HepG2 (cell line): Measurements from ENCODE around the gene RNASE8. TPM values are rescaled to one million over a fixed set of nuclear protein-coding genes. Genes with fewer than 3 reads are reported as not detected.

ENCODE experiments used
- ATAC-seq: fragments of 200-7000 bp; cut with Tn5 transposase; 3 replicates; pipeline ENCODE4 v1.9.1; 2020; ENCODE audit warnings: mild to moderate bottlenecking, moderate library complexity
- BruUV-seq: library from RNA; stranded (reverse); fragments of 400-500 nt; replicated peaks from 2 replicates; lab custom pipeline; 2021; lab: Mats Ljungman, UMichigan
- CTCF ChIA-PET: fragments of 300-600 bp; formaldehyde crosslinking; extraction: SDS; loops from one replicate; lab custom pipeline; 2021; ENCODE audit warnings: low total read pairs, inconsistent platforms, low intra/inter-chr PET ratio; lab: Yijun Ruan, JAX
- POLR2A ChIA-PET: fragments of 350-600 bp; sonication (Branson Sonifier 250); formaldehyde crosslinking; loops from one replicate; lab custom pipeline; 2020; ENCODE audit warnings: antibody characterized with exemption, inconsistent platforms; lab: Yijun Ruan, JAX
- DNase-seq: peaks from one replicate; pipeline ENCODE4 v3.0.0-alpha.2; 2015; ENCODE audit warnings: low spot score
- FAIRE-seq: peaks from 3 replicates; lab custom pipeline; 2011; peaks lifted over from hg19 to GRCh38; lab: Jason Lieb, UNC
- H2AFZ ChIP-seq: one replicate; pipeline ENCODE4 v1.6.1; 2011; ENCODE audit warnings: low read length, inconsistent platforms
- H3K27ac ChIP-seq: fragments of 300-600 bp; 3 replicates; pipeline ENCODE4 v1.8.0; 2011; ENCODE audit warnings: mixed run types, mild to moderate bottlenecking, mixed read lengths, low read length, inconsistent platforms; ENCODE audit not compliant: insufficient read depth; ENCODE audit errors: extremely low read length
- H3K27me3 ChIP-seq, 2 experiments: fragments of 200-600 bp in 1 of 2; 2 replicates in 1 of 2; 3 replicates in 1 of 2; pipeline versions ENCODE4 v1.6.0 to v1.8.0; 2011; ENCODE audit warnings: low read length in 2 of 2, mild to moderate bottlenecking in 2 of 2, moderate library complexity in 2 of 2, inconsistent platforms in 1 of 2; ENCODE audit not compliant: insufficient read depth in 2 of 2, control insufficient read depth in 1 of 2
- H3K36me3 ChIP-seq, 2 experiments: fragments of 200-600 bp in 1 of 2; replicated peaks in 1 of 2; 2 replicates in 1 of 2; 3 replicates in 1 of 2; pipeline versions ENCODE4 v1.5.1 to v1.8.0; 2011; ENCODE audit warnings: low read length in 2 of 2, inconsistent platforms in 1 of 2; ENCODE audit not compliant: insufficient read depth in 2 of 2, control insufficient read depth in 1 of 2
- H3K4me1 ChIP-seq: 2 replicates; pipeline ENCODE4 v1.5.1; 2012; ENCODE audit warnings: low read length, inconsistent platforms; ENCODE audit not compliant: insufficient read depth
- H3K4me2 ChIP-seq: 2 replicates; pipeline ENCODE4 v1.6.0; 2011; ENCODE audit warnings: low read depth, low read length, inconsistent platforms
- H3K4me3 ChIP-seq, 3 experiments: fragments of 200-600 bp in 1 of 3; sonication (generic), shearing (Covaris generic) in 1 of 3; replicated peaks in 1 of 3; 2 replicates each; pipeline ENCODE4 v1.5.1; 2011 to 2016; ENCODE audit warnings: low read length in 3 of 3, inconsistent platforms in 2 of 3, low read depth in 2 of 3, mild to moderate bottlenecking in 2 of 3, control low read depth in 1 of 3, mixed read lengths in 1 of 3; ENCODE audit not compliant: insufficient read depth in 1 of 3
- H3K79me2 ChIP-seq: one replicate; pipeline ENCODE4 v1.6.1; 2011; ENCODE audit warnings: low read length, inconsistent platforms; ENCODE audit not compliant: insufficient read depth
- H3K9ac ChIP-seq: 2 replicates; pipeline ENCODE4 v1.6.0; 2011; ENCODE audit warnings: mild to moderate bottlenecking, low read depth, low read length, inconsistent platforms; ENCODE audit not compliant: insufficient read depth
- H3K9me3 ChIP-seq: 2 replicates; pipeline ENCODE4 v1.5.1; 2012; ENCODE audit warnings: mild to moderate bottlenecking, low read length
- H4K20me1 ChIP-seq: 2 replicates; pipeline ENCODE4 v1.6.0; 2011; ENCODE audit warnings: inconsistent platforms, mild to moderate bottlenecking, low read length, moderate library complexity; ENCODE audit not compliant: insufficient read depth
- CBX5 ChIP-seq: sonication (generic); formaldehyde crosslinking; IDR thresholded peaks from 2 replicates; pipeline ENCODE4 v1.4.0; 2020; ENCODE audit warnings: missing genetic modification reagents, borderline replicate concordance
- ELF1 ChIP-seq: sonication (generic); formaldehyde crosslinking; IDR thresholded peaks from 2 replicates; pipeline ENCODE4 v1.4.0; 2020; ENCODE audit warnings: missing genetic modification reagents
- HNF1B ChIP-seq: sonication (generic); formaldehyde crosslinking; IDR thresholded peaks from 2 replicates; pipeline ENCODE4 v1.5.1; 2020; ENCODE audit warnings: mild to moderate bottlenecking, moderate library complexity, missing genetic modification reagents
- MTA1 ChIP-seq: sonication (generic); formaldehyde crosslinking; IDR thresholded peaks from 2 replicates; pipeline ENCODE4 v1.4.0; 2020; ENCODE audit warnings: missing genetic modification reagents, mild to moderate bottlenecking, borderline replicate concordance
- NR0B2 ChIP-seq: sonication (generic); formaldehyde crosslinking; IDR thresholded peaks from 2 replicates; pipeline ENCODE4 v1.4.0; 2020; ENCODE audit warnings: mild to moderate bottlenecking, missing genetic modification reagents
- RXRB ChIP-seq: IDR thresholded peaks from 2 replicates; pipeline ENCODE4 v1.6.1; 2016; ENCODE audit warnings: borderline replicate concordance, missing genetic modification reagents, missing compliant biosample characterization
- UBTF ChIP-seq: sonication (generic); formaldehyde crosslinking; IDR thresholded peaks from 2 replicates; pipeline ENCODE4 v1.4.0; 2020; ENCODE audit warnings: mild to moderate bottlenecking, missing genetic modification reagents
- ZNF12 ChIP-seq: sonication (generic); formaldehyde crosslinking; IDR thresholded peaks from 2 replicates; pipeline ENCODE4 v1.5.0; 2020; ENCODE audit warnings: missing genetic modification reagents
- ZNF335 ChIP-seq: sonication (generic); formaldehyde crosslinking; IDR thresholded peaks from 2 replicates; pipeline ENCODE4 v1.4.0; 2020; ENCODE audit warnings: missing genetic modification reagents
- ZNF343 ChIP-seq: sonication (generic); formaldehyde crosslinking; IDR thresholded peaks from 2 replicates; pipeline ENCODE4 v1.4.0; 2020; ENCODE audit warnings: mild to moderate bottlenecking, missing genetic modification reagents
- ZNF572 ChIP-seq: sonication (generic); formaldehyde crosslinking; IDR thresholded peaks from 2 replicates; pipeline ENCODE4 v1.5.1; 2020; ENCODE audit warnings: mild to moderate bottlenecking, missing genetic modification reagents
- ZNF782 ChIP-seq: sonication (generic); formaldehyde crosslinking; IDR thresholded peaks from 2 replicates; pipeline ENCODE4 v1.4.0; 2020; ENCODE audit warnings: missing genetic modification reagents, mild to moderate bottlenecking, borderline replicate concordance
- WGBS: methylation state at CpG from one replicate; pipeline ENCODE4 v1.1.6; 2017; ENCODE audit warnings: low lambda C conversion rate; 5-methylcytosine and 5-hydroxymethylcytosine counted together
- in situ Hi-C: cut with HindIII; loops from 2 replicates; pipeline ENCODE4 v1.10.0; 2017; ENCODE audit warnings: low pct_unique_long_range_greater_than_20kb; ENCODE audit not compliant: extremely low pct_ligation_motif_present
- intact Hi-C: fragments of 100-400 bp; cut with micrococcal nuclease; formaldehyde crosslinking; loops from one replicate; pipeline ENCODE4 v1.10.0; 2022; ENCODE audit not compliant: unreplicated experiment
- polyA plus RNA-seq, 8 experiments: library from polyadenylated mRNA; depleted of rRNA in 3 of 8; stranded (reverse) in 7 of 8; unstranded in 1 of 8; fragments of >200 nt; fragmentation: Illumina TruSeq in 4 of 8; extraction: Trizol in 4 of 8; gene quantifications; 2 replicates each; pipeline versions ENCODE4 v1.2.1 to v1.2.3, GENCODE V29; 2011 to 2016; ENCODE audit warnings: low read depth in 4 of 8, missing spikeins in 1 of 8, mixed read lengths in 1 of 8; ENCODE audit not compliant: insufficient read depth in 1 of 8
- total RNA-seq, 5 experiments: library from RNA; depleted of rRNA; stranded (reverse); fragments of >200 nt; fragmentation: Illumina TruSeq; extraction: Trizol; gene quantifications; 2 replicates each; pipeline ENCODE4 v1.2.3, GENCODE V29; 2016; ENCODE audit warnings: low read depth in 1 of 5

The RNASE8 gene
- total and polyA plus RNA-seq, 2 of the 13 experiments (the other 11 are each of a cell fraction or from before 2014, with no cell fraction given): not detected

- Histone ChIP-seq H3K27ac (peak overlapping the region; percentile 22), H3K9ac (peak overlapping the region; percentile 38), H4K20me1 (no peaks in the 10 kb centered on the region), H3K27me3 (no peaks in the 10 kb centered on the region; a peak in 1 of 5 replicates), H3K36me3 (no peaks in the 10 kb centered on the region), H3K4me1 (peaks cover 66% of the 10 kb centered on the region), H2AFZ (peak overlapping the region; percentile 82), H3K9me3 (no peaks in the 10 kb centered on the region), H3K4me2 (peak overlapping the region; percentile 69), H3K79me2 (no peaks in the 10 kb centered on the region), H3K4me3 (peak overlapping the region; percentile 8 to 42 (median 20); a peak in 5 of 6 replicates)
- CTCF ChIA-PET: interaction anchor here (1.2 to 4.8 kb wide), 4 partner anchors 21 to 54 kb away, joined by 3 to 109 read pairs (median 10); no protein-coding TSS in a partner anchor
- intact Hi-C loops (no loop called here), in situ Hi-C loops (no loop called here)
- peak; percentile 90 for ATAC-seq
- WGBS: 9% methylated on average over 10 of the region's 10 CpGs
- no TSS peak for BruUV-seq
- POLR2A ChIA-PET: interaction anchor here (1.0 to 3.5 kb wide), 11 partner anchors 9 to 65 kb away, joined by 3 to 112 read pairs (median 20); partner anchors contain the start of genes ARHGEF40, NDRG2 and TPPP2
- peak; percentile 84 for FAIRE-seq
- DNase-seq: peak; percentile 73
- TF ChIP-seq ZNF12 (CRISPR knock-in tag) (peak; percentile 56; the same call in 1 of the 2 replicates), RXRB (CRISPR knock-in tag) (peak; percentile 38; the same call in 1 of the 2 replicates), ZNF782 (0 out of 2 replicates have a peak, but pooled peaks have one; percentile 32), UBTF (CRISPR knock-in tag) (peak; percentile 48; the same call in 1 of the 2 replicates), ZNF572 (CRISPR knock-in tag) (0 out of 2 replicates have a peak, but pooled peaks have one; percentile 58), ELF1 (CRISPR knock-in tag) (peak; percentile 52; the same call in 1 of the 2 replicates), ZNF335 (CRISPR knock-in tag) (peak; percentile 48; the same call in 1 of the 2 replicates), CBX5 (CRISPR knock-in tag) (peak; percentile 57; the same call in 1 of the 2 replicates), MTA1 (no peak), NR0B2 (CRISPR knock-in tag) (peak; percentile 44; the same call in 1 of the 2 replicates), ZNF343 (CRISPR knock-in tag) (0 out of 2 replicates have a peak, but pooled peaks have one; percentile 20), HNF1B (peak; percentile 80)
These were observed 18.9 kb upstream of the RNASE8 start for GRCh38 chr14:21038441-21039422.
